IPS DF 6.9 (cell line): ENCODE data around the gene CAMK1G.

Experiments
- DNase-seq: peaks from one replicate; pipeline ENCODE4 v3.0.0-alpha.2; 2013; ENCODE audit warnings: low read depth, low spot score
- H3K27ac ChIP-seq: one replicate; pipeline ENCODE4 v1.5.1; 2013; ENCODE audit warnings: low read length, control low read depth
- H3K27me3 ChIP-seq: 2 replicates; pipeline ENCODE4 v1.6.1; 2013; ENCODE audit warnings: mild to moderate bottlenecking, low read length; ENCODE audit not compliant: control insufficient read depth, insufficient read depth
- H3K36me3 ChIP-seq: 2 replicates; pipeline ENCODE4 v1.6.1; 2013; ENCODE audit warnings: low read length; ENCODE audit not compliant: control insufficient read depth, insufficient read depth
- H3K4me1 ChIP-seq: 2 replicates; pipeline ENCODE4 v1.6.1; 2013; ENCODE audit warnings: low read length; ENCODE audit not compliant: control insufficient read depth, insufficient read depth
- H3K4me3 ChIP-seq: 2 replicates; pipeline ENCODE4 v1.5.1; 2013; ENCODE audit warnings: mild to moderate bottlenecking, low read length
- H3K9me3 ChIP-seq: 2 replicates; pipeline ENCODE4 v1.6.1; 2013; ENCODE audit warnings: low read length, inconsistent platforms; ENCODE audit not compliant: control insufficient read depth, insufficient read depth
- WGBS: extraction: QIAGEN DNeasy Blood & Tissue Kit; methylation state at CpG from one replicate; pipeline ENCODE4 v1.1.7; 2013; ENCODE audit warnings: mixed read lengths, missing lambda C conversion rate; ENCODE audit not compliant: insufficient read length, insufficient coverage; 5-methylcytosine and 5-hydroxymethylcytosine counted together

CAMK1G gene

DNA sequence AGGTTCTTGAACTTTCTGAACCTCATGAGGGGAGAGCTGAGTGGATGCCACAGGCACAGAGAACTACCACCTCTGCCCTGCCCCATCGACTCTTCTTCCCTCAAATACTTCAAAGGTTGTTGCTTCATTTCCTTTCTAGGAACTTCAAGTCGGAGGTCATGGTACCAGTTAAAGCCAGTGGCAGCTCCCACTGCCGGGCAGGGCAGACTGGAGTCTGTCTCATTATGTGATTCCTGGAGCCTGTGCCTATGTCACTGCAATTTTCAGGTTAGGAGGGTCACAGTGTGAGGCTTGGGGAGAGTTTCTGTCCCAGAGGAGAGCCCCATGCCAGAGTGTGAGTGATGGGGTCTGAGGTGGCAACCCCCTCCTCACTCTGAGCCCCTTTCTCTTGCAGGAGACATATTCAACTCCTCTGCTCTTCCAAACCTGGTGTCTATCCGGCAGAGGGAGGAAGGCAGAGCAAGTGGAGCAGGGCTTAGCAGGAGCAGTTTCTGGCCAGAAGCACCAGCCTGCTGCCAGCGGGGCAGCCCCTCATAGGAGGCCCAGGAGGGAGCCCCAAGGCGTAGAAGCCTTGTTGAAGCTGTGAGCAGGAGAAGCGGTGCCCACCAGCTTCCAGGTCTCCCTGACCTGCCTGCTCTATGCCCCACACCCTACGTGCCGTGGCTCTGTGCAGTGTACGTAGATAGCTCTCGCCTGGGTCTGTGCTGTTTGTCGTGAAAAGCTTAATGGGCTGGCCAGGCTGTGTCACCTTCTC lies 29.3 kb downstream of the CAMK1G start:
- no CpG with 5 or more reads among the region's 12 CpGs for WGBS
- no peaks in the 10 kb centered on the region for H3K9me3 ChIP-seq
- H3K36me3 ChIP-seq = no peaks in the 10 kb centered on the region
- H3K27ac ChIP-seq = no peak overlapping the region
- no peaks in the 10 kb centered on the region for H3K4me1 ChIP-seq
- no peaks in the 10 kb centered on the region; the same call in 1 of the 2 replicates for H3K27me3 ChIP-seq
- H3K4me3 ChIP-seq = no peak overlapping the region
- DNase-seq = no peak

GRCh38 chr1:209613400-209614150 lies 30.1 kb downstream of the CAMK1G start:
- Histone ChIP-seq H3K9me3 (no peaks in the 10 kb centered on the region), H3K4me3 (no peak overlapping the region), H3K27me3 (no peaks in the 10 kb centered on the region; the same call in 1 of the 2 replicates), H3K36me3 (no peaks in the 10 kb centered on the region), H3K27ac (no peak overlapping the region), H3K4me1 (no peaks in the 10 kb centered on the region)
- DNase-seq = no peak
- WGBS = no CpG with 5 or more reads among the region's 4 CpGs

GRCh38 chr1:209614151-209614420 lies 30.6 kb downstream of the CAMK1G start:
- H3K9me3 ChIP-seq = no peaks in the 10 kb centered on the region
- no peak overlapping the region for H3K27ac ChIP-seq
- H3K36me3 ChIP-seq = no peaks in the 10 kb centered on the region
- DNase-seq = no peak
- H3K4me3 ChIP-seq = no peak overlapping the region
- no CpG with 5 or more reads among the region's 5 CpGs for WGBS
- H3K4me1 ChIP-seq = no peaks in the 10 kb centered on the region
- no peaks in the 10 kb centered on the region; the same call in 1 of the 2 replicates for H3K27me3 ChIP-seq

- no peaks in the 10 kb centered on the region; the same call in 1 of the 2 replicates for H3K27me3 ChIP-seq
- H3K9me3 ChIP-seq = no peaks in the 10 kb centered on the region
- no CpG with 5 or more reads among the region's 5 CpGs for WGBS
- no peak overlapping the region for H3K27ac ChIP-seq
- no peak overlapping the region for H3K4me3 ChIP-seq
- no peak for DNase-seq
- no peaks in the 10 kb centered on the region for H3K4me1 ChIP-seq
- no peaks in the 10 kb centered on the region for H3K36me3 ChIP-seq
Measured at GRCh38 chr1:209614906-209615305, 31.4 kb downstream of the CAMK1G start.

- Histone ChIP-seq H3K27ac (no peak overlapping the region), H3K4me3 (no peak overlapping the region), H3K27me3 (no peaks in the 10 kb centered on the region; the same call in 1 of the 2 replicates), H3K9me3 (no peaks in the 10 kb centered on the region), H3K36me3 (no peaks in the 10 kb centered on the region), H3K4me1 (no peaks in the 10 kb centered on the region)
- no CpG with 5 or more reads among the region's 5 CpGs for WGBS
- DNase-seq = no peak
Measured at GRCh38 chr1:209616366-209617046, 33.0 kb downstream of the CAMK1G start.

DNA sequence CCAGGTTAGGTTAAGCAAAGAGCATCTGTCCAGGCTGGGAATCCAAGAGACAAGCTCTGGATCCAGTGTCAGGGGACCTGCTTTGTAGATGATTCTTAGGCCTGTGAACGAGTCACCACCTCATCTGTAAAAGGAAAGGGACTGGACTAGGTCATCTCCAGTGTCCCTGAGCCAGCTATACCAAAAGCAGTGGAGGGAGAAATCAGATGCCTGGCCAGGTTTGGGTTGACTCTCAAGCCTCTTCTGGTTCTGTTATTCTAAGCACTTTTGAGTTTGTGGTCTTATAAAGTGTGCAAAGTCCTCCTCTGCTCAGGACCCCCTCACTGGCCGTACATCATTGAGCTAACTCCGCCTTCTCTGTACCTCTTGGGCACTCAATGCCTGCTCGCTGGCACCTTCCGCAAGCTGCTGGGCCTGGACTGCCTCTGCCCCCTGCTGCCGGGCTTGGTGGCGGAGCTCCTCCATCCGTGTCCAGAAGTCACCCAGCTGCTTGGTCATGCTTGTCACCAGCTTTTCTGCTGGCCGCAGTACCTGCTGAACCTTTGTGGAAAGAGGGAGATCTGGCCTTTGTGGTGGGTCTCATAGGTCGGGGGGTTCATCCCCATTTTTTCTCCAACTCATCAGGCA lies 33.6 kb downstream of the CAMK1G start:
- Histone ChIP-seq H3K4me3 (no peak overlapping the region), H3K4me1 (no peaks in the 10 kb centered on the region), H3K27ac (no peak overlapping the region), H3K9me3 (no peaks in the 10 kb centered on the region), H3K27me3 (no peaks in the 10 kb centered on the region; the same call in 1 of the 2 replicates), H3K36me3 (no peaks in the 10 kb centered on the region)
- no CpG with 5 or more reads among the region's 10 CpGs for WGBS
- DNase-seq = no peak

DNA sequence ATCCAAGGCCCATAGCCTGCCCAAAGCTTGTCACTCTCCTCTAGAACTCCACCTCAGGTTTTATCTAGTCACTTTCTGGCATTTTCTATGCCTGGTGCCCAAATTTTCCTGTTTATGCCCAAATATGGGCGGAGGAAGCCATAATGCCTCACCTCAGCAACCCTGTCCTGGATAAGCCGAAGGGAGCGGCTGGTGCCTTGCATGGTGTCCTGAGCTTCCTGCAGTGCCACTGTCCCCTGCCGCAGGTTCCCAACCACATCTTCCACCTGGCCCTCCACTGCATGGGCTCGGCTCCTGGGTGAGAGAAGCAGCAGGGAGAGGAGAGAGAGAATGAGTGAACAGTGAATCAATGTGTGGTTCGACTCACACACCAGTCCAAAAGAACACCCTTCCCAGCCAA lies 34.2 kb downstream of the CAMK1G start:
- WGBS = no CpG with 5 or more reads among the region's 6 CpGs
- no peaks in the 10 kb centered on the region for H3K36me3 ChIP-seq
- no peaks in the 10 kb centered on the region for H3K4me1 ChIP-seq
- H3K9me3 ChIP-seq = no peaks in the 10 kb centered on the region
- H3K27ac ChIP-seq = no peak overlapping the region
- DNase-seq = no peak
- H3K27me3 ChIP-seq = no peaks in the 10 kb centered on the region; the same call in 1 of the 2 replicates
- H3K4me3 ChIP-seq = no peak overlapping the region

DNA sequence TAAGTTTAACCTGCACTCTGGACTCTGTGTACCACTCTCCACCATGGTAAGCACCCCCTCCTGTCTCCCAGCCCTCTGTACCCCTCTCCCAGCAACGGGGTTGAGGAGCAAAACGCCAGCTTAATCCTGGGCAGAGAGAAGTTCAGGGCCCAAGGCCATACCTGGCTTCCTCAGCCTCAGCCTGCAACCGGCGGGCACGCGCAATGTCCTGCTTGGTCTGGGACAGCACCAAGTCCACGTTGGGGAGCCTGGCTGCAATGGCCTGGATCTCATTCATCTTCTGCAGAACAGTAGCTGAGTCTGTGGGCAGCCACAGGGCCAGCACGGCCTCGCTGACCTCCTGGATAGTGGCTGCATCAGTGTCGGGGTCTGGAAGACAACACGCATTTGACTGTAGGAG lies 34.8 kb downstream of the CAMK1G start:
- no CpG with 5 or more reads among the region's 11 CpGs for WGBS
- no peaks in the 10 kb centered on the region for H3K9me3 ChIP-seq
- no peaks in the 10 kb centered on the region for H3K36me3 ChIP-seq
- no peak for DNase-seq
- H3K27ac ChIP-seq = no peak overlapping the region
- no peaks in the 10 kb centered on the region; the same call in 1 of the 2 replicates for H3K27me3 ChIP-seq
- H3K4me3 ChIP-seq = no peak overlapping the region
- H3K4me1 ChIP-seq = no peaks in the 10 kb centered on the region

DNA sequence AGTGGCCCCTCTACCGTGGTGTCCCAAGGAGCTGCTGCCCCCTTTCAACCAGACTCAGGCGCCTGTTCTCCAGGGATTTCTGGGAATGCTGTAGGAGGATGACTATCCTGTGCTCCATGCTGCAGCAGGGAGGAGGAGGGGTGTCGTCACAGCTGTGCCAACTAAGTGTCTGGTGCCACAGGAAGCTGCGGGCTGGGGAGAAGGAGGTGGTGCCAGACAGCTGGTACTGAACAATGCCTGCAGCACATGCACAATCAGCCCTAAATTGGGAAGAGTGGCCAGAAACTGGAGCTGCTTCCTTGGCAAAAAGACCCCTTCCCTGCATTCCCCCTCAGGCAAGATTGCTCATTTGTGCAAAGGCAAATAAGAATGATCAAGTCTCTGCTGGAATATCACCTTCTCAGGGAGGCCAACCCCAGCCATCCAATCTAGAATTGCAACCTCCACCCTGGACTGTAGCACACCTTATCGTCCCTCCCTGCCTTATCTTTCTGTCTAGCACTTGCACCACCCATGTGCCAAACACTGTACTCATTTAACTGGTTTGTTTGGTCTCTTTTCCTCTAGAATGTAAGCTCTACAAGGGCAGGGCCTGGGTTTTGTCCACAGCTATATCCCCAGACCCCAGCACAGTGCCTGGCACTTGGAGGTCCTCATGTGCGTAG lies 35.4 kb downstream of the CAMK1G start:
- Histone ChIP-seq H3K4me3 (no peak overlapping the region), H3K27ac (no peak overlapping the region), H3K27me3 (no peaks in the 10 kb centered on the region; the same call in 1 of the 2 replicates), H3K36me3 (no peaks in the 10 kb centered on the region), H3K9me3 (no peaks in the 10 kb centered on the region), H3K4me1 (no peaks in the 10 kb centered on the region)
- DNase-seq = no peak
- no CpG with 5 or more reads among the region's 6 CpGs for WGBS
